GM23338 (cell line): Measurements from ENCODE around the gene MADCAM1.

Experiments used
- EZH2 ChIP-seq: fragments of 200-600 bp; sonication (generic); IDR thresholded peaks from one replicate; pipeline ENCODE4 v1.8.0; 2017; ENCODE audit warnings: antibody characterized with exemption, mild to moderate bottlenecking, low read depth; ENCODE audit not compliant: unreplicated experiment
- JUNB ChIP-seq: IDR thresholded peaks from one replicate; pipeline ENCODE4 v1.6.1; 2016; ENCODE audit warnings: antibody characterized with exemption; ENCODE audit not compliant: unreplicated experiment
- REST ChIP-seq: IDR thresholded peaks from one replicate; pipeline ENCODE4 v1.6.1; 2018; ENCODE audit warnings: antibody characterized with exemption; ENCODE audit not compliant: unreplicated experiment

- TF ChIP-seq EZH2 (no peak), JUNB (no peak), REST (no peak)
Measured at GRCh38 chr19:538641-539428, 42.5 kb downstream of the MADCAM1 start.
